Endothelial cell of umbilical vein (primary cell): ENCODE data around the gene GRAMD2B. TPM values are rescaled to one million over a fixed set of nuclear protein-coding genes. Genes with fewer than 3 reads are reported as not detected.

Experiments used
- BruUV-seq: library from RNA; stranded (reverse); fragments of 400-500 nt; replicated peaks from 2 replicates; lab custom pipeline; 2021; lab: Mats Ljungman, UMichigan
- CTCF ChIA-PET: fragments of 300-600, 350-600 bp; sonication (Branson Sonifier 250); formaldehyde crosslinking; loops from one replicate; lab custom pipeline; 2021; ENCODE audit warnings: antibody characterized with exemption, inconsistent platforms; lab: Charles Lee
- POLR2A ChIA-PET: fragments of 300-600, 350-600 bp; sonication (Branson Sonifier 250); formaldehyde crosslinking; loops from one replicate; lab custom pipeline; 2021; ENCODE audit warnings: antibody characterized with exemption, inconsistent platforms; lab: Charles Lee
- DNase-seq: peaks from one replicate; pipeline ENCODE4 v3.0.0-alpha.2; 2011; ENCODE audit warnings: low read depth, low spot score
- FAIRE-seq: peaks from 2 replicates; lab custom pipeline; 2011; peaks lifted over from hg19 to GRCh38; lab: Jason Lieb, UNC
- H2AFZ ChIP-seq: 2 replicates; pipeline ENCODE4 v1.6.0; 2012; ENCODE audit warnings: low read depth, low read length, control low read depth, inconsistent platforms
- H3K27ac ChIP-seq: 2 replicates; pipeline ENCODE4 v1.5.1; 2011; ENCODE audit warnings: low read depth, mild to moderate bottlenecking, control low read depth, low read length, moderate library complexity; ENCODE audit not compliant: insufficient read depth
- H3K27me3 ChIP-seq, 2 experiments: 2 replicates each; pipeline versions ENCODE4 v1.6.0 to v1.6.1; 2011; ENCODE audit warnings: low read length in 2 of 2, mixed read lengths in 1 of 2; ENCODE audit not compliant: control insufficient read depth in 2 of 2, insufficient read depth in 2 of 2
- H3K36me3 ChIP-seq, 2 experiments: 2 replicates in 1 of 2; 3 replicates in 1 of 2; pipeline ENCODE4 v1.5.1; 2011; ENCODE audit warnings: low read length in 2 of 2, mild to moderate bottlenecking in 1 of 2, moderate library complexity in 1 of 2; ENCODE audit not compliant: control insufficient read depth in 2 of 2, insufficient read depth in 2 of 2; ENCODE audit errors: extremely low read depth in 1 of 2
- H3K4me1 ChIP-seq: 3 replicates; pipeline ENCODE4 v1.5.1; 2011; ENCODE audit warnings: mild to moderate bottlenecking, low read length; ENCODE audit not compliant: control insufficient read depth, insufficient read depth; ENCODE audit errors: extremely low read depth
- H3K4me2 ChIP-seq: 2 replicates; pipeline ENCODE4 v1.6.1; 2011; ENCODE audit warnings: low read length, control low read depth, mixed read lengths; ENCODE audit not compliant: insufficient read depth
- H3K4me3 ChIP-seq, 3 experiments: fragments of 200-600 bp in 1 of 3; sonication (generic), shearing (Covaris generic) in 1 of 3; replicated peaks in 1 of 3; 2 replicates each; pipeline ENCODE4 v1.5.1; 2011 to 2016; ENCODE audit warnings: control low read depth in 3 of 3, low read length in 3 of 3, mild to moderate bottlenecking in 2 of 3, inconsistent platforms in 1 of 3, low read depth in 1 of 3, moderate library complexity in 1 of 3; ENCODE audit not compliant: insufficient read depth in 1 of 3
- H3K79me2 ChIP-seq: 2 replicates; pipeline ENCODE4 v1.6.0; 2012; ENCODE audit warnings: low read length, inconsistent platforms; ENCODE audit not compliant: control insufficient read depth, insufficient read depth
- H3K9ac ChIP-seq: replicated peaks from 2 replicates; pipeline ENCODE3; 2011; ENCODE audit warnings: low read length, control low read depth; ENCODE audit not compliant: insufficient read depth; ENCODE audit errors: extremely low read depth
- H3K9me1 ChIP-seq: replicated peaks from 3 replicates; pipeline ENCODE4 v1.6.0; 2011; ENCODE audit warnings: mild to moderate bottlenecking, low read length; ENCODE audit not compliant: control insufficient read depth, insufficient read depth; ENCODE audit errors: extremely low read depth
- H3K9me3 ChIP-seq: replicated peaks from 2 replicates; pipeline ENCODE4 v1.5.1; 2012; ENCODE audit warnings: low read length, inconsistent platforms; ENCODE audit not compliant: control insufficient read depth, insufficient read depth
- H4K20me1 ChIP-seq: replicated peaks from 2 replicates; pipeline ENCODE3; 2011; ENCODE audit warnings: mild to moderate bottlenecking, low read length; ENCODE audit not compliant: control insufficient read depth, insufficient read depth; ENCODE audit errors: extremely low read depth
- CTCF ChIP-seq, 2 donors: IDR thresholded peaks; 1 replicate in 1 of 2; 2 replicates in 1 of 2; pipeline ENCODE4 v1.5.1; 2011; ENCODE audit warnings: low read length in 2 of 2, mild to moderate bottlenecking in 2 of 2, moderate library complexity in 2 of 2, control low read depth in 1 of 2, inconsistent platforms in 1 of 2, low read depth in 1 of 2; ENCODE audit not compliant: insufficient read depth in 1 of 2; ENCODE audit errors: extremely low read depth in 1 of 2
- EZH2 ChIP-seq: IDR thresholded peaks from 2 replicates; pipeline ENCODE4 v1.6.1; 2012; ENCODE audit warnings: borderline replicate concordance, low read depth, mild to moderate bottlenecking, moderate library complexity, low read length, inconsistent platforms; ENCODE audit not compliant: severe bottlenecking
- FOS ChIP-seq: IDR thresholded peaks from 2 replicates; pipeline ENCODE4 v1.6.1; 2011; ENCODE audit warnings: mild to moderate bottlenecking, low read length, moderate library complexity, borderline replicate concordance; ENCODE audit not compliant: insufficient read depth
- GATA2 ChIP-seq: IDR thresholded peaks from 2 replicates; pipeline ENCODE4 v1.7.0; 2011; ENCODE audit warnings: low read depth, mild to moderate bottlenecking, moderate library complexity, mixed read lengths, low read length; ENCODE audit not compliant: insufficient read length, insufficient read depth
- JUN ChIP-seq: IDR thresholded peaks from 2 replicates; pipeline ENCODE4 v1.6.1; 2011; ENCODE audit warnings: borderline replicate concordance, low read depth; ENCODE audit not compliant: insufficient read length, insufficient read depth
- MYC ChIP-seq: IDR thresholded peaks from one replicate; pipeline ENCODE4 v1.6.1; 2011; ENCODE audit warnings: mild to moderate bottlenecking, low read depth, low read length
- POLR2A ChIP-seq: IDR thresholded peaks from 2 replicates; pipeline ENCODE4 v1.6.1; 2012; ENCODE audit warnings: low read depth, mild to moderate bottlenecking, control low read depth, low read length
- POLR2AphosphoS5 ChIP-seq: IDR thresholded peaks from 2 replicates; pipeline ENCODE4 v1.6.1; 2012; ENCODE audit warnings: low read depth, mild to moderate bottlenecking, control low read depth, low read length, moderate library complexity; ENCODE audit not compliant: insufficient read depth
- dilution Hi-C: fragments of 300-500 bp; cut with MboI; formaldehyde crosslinking; loops from one replicate; pipeline ENCODE4 v1.15.0; 2019; ENCODE audit warnings: low sequenced_read_pairs; ENCODE audit not compliant: extremely low pct_ligation_motif_present
- intact Hi-C: fragments of 100-400 bp; cut with micrococcal nuclease; formaldehyde crosslinking; loops from one replicate; pipeline ENCODE4 v1.10.0; 2022
- polyA plus RNA-seq, 4 experiments: library from polyadenylated mRNA; depleted of rRNA in 3 of 4; stranded (reverse) in 3 of 4; unstranded in 1 of 4; fragments of >200 nt; gene quantifications; 2 replicates each; pipeline versions ENCODE4 v1.2.1 to v1.2.3, GENCODE V29; 2011 to 2012; ENCODE audit warnings: missing spikeins in 1 of 4
- total RNA-seq: library from RNA; stranded (reverse); gene quantifications from 2 replicates; pipeline ENCODE4 v1.2.3, GENCODE V29; 2021

GRAMD2B gene
- total and polyA plus RNA-seq, 2 donors (not counting 3 experiments of a cell fraction or from before 2014, with no cell fraction given), result 2.0 to 5.5 TPM

GRCh38 chr5:126460459-126460858, 37.2 kb downstream of the GRAMD2B start:
- ChIA-PET POLR2A (no interaction called here), CTCF (no interaction called here)
- no peaks in the 10 kb centered on the region for H3K9me3 ChIP-seq
- H3K4me3 ChIP-seq, result no peak overlapping the region
- no peaks in the 10 kb centered on the region for H3K27me3 ChIP-seq
- BruUV-seq, result no TSS peak
- FAIRE-seq (no peak), DNase-seq (no peak)
- TF ChIP-seq POLR2AphosphoS5 (no peak), EZH2 (no peak), CTCF (IDR thresholded peaks at IDR 0.05; ENCODE audit: extremely low read depth in 1 of 2, insufficient read depth in 1 of 2, low read depth in 1 of 2, low read length in 2 of 2) (no peak), FOS (no peak), GATA2 (no peak), MYC (no peak), JUN (no peak), POLR2A (no peak)
- no peak overlapping the region for H3K4me2 ChIP-seq
- dilution Hi-C loops (no loop called here), intact Hi-C loops (no loop called here)
- H4K20me1 ChIP-seq, result no peaks in the 10 kb centered on the region
- H3K36me3 ChIP-seq, result no peaks in the 10 kb centered on the region
- H3K27ac ChIP-seq, result no peak overlapping the region
- H3K9ac ChIP-seq, result no peak overlapping the region
- no peaks in the 10 kb centered on the region for H3K79me2 ChIP-seq
- peaks cover 8% of the 10 kb centered on the region for H3K4me1 ChIP-seq
- H2AFZ ChIP-seq, result no peak overlapping the region
- H3K9me1 ChIP-seq, result no peaks in the 10 kb centered on the region
